GM19043 (cell line): ENCODE data around the gene NEMP1.
"Not testable (repeated sequence)": the region's sequence is repeated elsewhere in the genome, so short reads cannot be mapped to it uniquely, and the experiment has no call there.

ENCODE experiments used
- ATAC-seq: cut with Tn5 transposase; IDR thresholded peaks from one replicate; pipeline ENCODE4 v1.9.1; 2021; ENCODE audit warnings: low read depth; ENCODE audit not compliant: unreplicated experiment

NEMP1 gene

GRCh38 chr12:57078519-57079404 is at the start of gene NEMP1:
NEMP1 (minus strand) TSS chr12:57078791; CDS start chr12:57078745, 46 bp downstream.
- ATAC-seq = peak; percentile 95

GRCh38 chr12:57127726-57128518 is 49.3 kb upstream of the NEMP1 start, which contains the start of gene LRP1:
LRP1 (plus strand) TSS chr12:57128483; CDS start chr12:57128965, 482 bp downstream.
- no peak for ATAC-seq

- ATAC-seq = no peak
These were observed 48.6 kb upstream of the NEMP1 start for GRCh38 chr12:57127101-57127725.

GRCh38 chr12:57126561-57126960 is 48.0 kb upstream of the NEMP1 start:
- ATAC-seq = no peak

GRCh38 chr12:57126061-57126460 is 47.5 kb upstream of the NEMP1 start:
- no peak for ATAC-seq

GRCh38 chr12:57124261-57124877 is 45.8 kb upstream of the NEMP1 start:
- ATAC-seq = no peak

- no peak for ATAC-seq
These were observed 45.2 kb upstream of the NEMP1 start for GRCh38 chr12:57123813-57124212.

GRCh38 chr12:57120718-57121117 is 42.1 kb upstream of the NEMP1 start:
- ATAC-seq = not testable (repeated sequence)

- no peak for ATAC-seq
These were observed 40.9 kb upstream of the NEMP1 start for GRCh38 chr12:57119294-57120085.

GRCh38 chr12:57118711-57119271 is 40.2 kb upstream of the NEMP1 start:
- ATAC-seq = no peak

GRCh38 chr12:57116580-57117281 is 38.1 kb upstream of the NEMP1 start:
- ATAC-seq = no peak

- peak; percentile 48 for ATAC-seq
These were observed 34.1 kb upstream of the NEMP1 start for GRCh38 chr12:57112492-57113294.

- peak; percentile 59 for ATAC-seq
These were observed 32.6 kb upstream of the NEMP1 start, which contains the start of gene STAT6 for GRCh38 chr12:57111031-57111734. STAT6 (minus strand) TSS chr12:57111362; CDS start chr12:57108278, 3,084 bp downstream.

- ATAC-seq = peak; percentile 48
These were observed 31.8 kb upstream of the NEMP1 start for GRCh38 chr12:57110104-57111030.

- ATAC-seq = no peak
These were observed 30.9 kb upstream of the NEMP1 start for GRCh38 chr12:57109207-57110103.
